GM18508 (cell line): Measurements from ENCODE around the gene TOR1AIP2.

Experiments
- ATAC-seq: cut with Tn5 transposase; IDR thresholded peaks from one replicate; pipeline ENCODE4 v1.9.1; 2021; ENCODE audit warnings: moderate number of reproducible peaks; ENCODE audit not compliant: insufficient read depth, unreplicated experiment

TOR1AIP2 gene

DNA sequence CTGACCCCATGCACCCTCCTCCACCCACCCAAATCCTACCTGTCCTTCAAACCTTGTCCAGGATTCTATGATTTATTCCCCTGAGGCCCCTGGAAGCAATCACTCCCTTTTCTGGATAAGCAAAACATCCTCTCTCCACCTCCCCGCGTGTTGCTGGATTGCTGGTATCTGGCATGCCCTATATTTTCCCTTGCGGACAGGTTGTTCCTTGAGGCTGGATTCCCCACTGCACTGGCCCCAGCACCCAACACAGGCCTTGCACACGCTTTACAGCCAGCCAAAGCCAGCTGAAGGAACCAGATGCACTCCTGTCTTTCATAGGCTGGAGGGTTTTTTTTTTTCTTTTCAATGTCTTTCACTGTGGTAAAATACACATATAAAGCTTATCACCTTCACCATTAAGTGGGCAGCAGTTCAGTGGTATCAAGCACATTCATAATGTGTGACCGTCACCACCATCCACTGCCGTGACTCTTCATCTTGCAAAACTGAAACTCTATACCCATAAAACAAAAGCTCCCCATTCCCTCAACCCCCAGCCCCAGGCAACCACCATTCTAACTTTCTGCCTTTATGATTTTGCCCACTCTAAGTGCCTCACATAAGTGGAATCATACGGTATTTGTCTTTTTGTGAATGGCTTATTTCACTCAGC, 50.9 kb downstream of the TOR1AIP2 start:
- no peak for ATAC-seq

DNA sequence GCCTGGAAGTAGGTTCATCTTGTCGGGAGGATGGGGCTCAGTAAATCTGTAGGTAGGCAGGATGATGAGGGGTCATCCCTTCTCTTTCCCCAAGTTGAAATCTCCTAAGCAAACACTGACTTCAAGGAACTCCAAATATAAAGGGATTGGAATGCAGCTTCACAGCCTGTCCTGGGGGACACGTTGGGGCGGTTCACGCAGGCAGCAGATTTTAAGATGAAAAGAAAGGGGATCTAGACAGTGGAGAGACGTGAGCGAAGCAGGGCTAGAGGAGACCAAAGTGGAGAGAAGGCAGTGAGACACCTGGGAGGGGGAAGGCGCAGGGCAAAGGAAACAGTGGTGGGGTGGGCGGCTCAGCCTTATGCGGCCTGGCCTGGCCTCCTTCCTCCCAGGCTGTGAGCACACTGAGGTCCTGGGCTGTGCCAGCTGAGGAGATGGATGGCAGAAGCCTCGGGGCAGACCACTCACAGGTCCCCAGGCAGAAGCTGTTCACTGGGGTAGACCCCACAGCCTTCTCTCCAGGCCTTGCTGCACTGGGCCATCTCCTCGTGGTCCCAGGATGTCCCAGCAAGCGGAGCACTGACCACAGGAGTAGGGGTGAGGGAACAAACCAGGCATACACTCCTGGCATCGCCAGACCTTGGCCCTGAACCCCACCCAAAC, 51.7 kb downstream of the TOR1AIP2 start:
- no peak for ATAC-seq

DNA sequence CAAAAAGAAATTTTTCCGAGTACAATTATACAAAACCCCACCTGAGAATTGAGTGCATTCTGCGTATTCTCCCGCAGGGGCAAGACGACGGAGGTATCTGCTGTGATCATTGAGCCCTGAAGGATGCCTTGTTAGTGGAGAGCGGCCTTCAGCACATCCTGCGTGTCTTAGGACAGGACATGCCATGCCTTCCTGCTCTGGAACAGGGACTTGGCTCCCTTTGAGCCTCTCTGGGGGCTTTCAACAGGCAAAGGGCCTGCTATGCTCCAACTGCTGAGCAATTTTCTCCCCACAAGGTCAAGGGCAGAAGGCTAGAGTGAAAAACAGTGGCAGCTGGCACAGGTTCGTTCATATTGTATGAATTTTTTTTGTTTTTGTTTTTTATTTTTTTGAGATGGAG, 52.4 kb downstream of the TOR1AIP2 start:
- ATAC-seq: no peak

DNA sequence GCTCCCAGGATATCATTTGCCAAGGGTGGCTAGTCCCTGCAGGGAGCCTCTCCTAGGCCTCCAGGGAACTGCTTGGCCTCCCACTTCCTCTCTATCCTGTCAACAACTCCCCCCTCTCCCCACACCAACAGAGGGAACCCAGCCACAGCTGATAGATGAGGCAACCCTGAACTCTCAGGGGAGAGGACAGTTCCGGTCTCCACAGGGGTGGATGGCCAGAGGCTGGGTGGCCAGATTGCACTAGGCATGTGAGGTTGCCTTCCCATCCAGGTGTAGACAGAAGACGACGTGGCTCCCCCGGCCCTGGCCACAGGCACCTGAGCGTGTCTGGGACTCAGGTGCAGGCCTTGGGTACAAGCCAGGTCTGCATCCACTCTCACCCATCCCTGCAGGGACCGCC, 53.3 kb downstream of the TOR1AIP2 start:
- no peak for ATAC-seq

DNA sequence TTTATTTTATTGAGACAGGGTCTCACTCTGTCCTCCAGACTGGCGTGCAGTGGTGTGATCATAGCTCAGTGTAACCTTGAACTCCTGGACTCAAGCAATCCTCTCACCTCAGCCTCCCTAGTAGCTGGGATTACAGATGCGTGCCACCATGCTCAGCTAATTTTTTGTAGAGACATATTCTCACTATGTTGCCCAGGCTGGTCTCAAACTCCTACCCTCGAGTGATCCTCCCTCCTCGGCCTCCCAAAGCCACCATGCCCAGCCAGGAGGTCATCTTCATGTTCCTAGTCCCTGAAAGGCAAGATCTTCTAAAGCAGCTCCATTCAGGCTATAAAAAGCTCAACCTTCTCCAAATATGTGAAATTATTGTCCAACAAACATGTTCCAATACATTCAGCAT, 53.9 kb downstream of the TOR1AIP2 start:
- ATAC-seq: no peak

DNA sequence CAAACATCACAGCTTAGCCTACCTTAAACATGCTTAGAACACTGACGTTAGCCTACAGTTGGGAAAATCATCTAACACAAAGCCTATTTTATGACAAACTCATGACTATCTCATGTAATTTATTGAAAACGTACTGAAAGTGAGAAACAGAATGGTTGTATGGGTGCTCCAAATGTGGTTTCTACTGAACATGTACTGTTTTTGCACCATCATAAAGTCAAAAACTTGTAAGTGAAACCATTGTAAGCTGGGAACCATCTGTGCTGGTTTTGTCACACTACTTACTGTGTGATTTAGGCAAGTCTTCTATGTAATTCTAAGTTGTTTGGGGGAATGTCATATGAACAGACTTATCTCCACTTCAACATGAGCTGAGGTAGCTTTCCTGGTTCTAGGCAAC, 55.5 kb downstream of the TOR1AIP2 start:
- ATAC-seq: no peak

DNA sequence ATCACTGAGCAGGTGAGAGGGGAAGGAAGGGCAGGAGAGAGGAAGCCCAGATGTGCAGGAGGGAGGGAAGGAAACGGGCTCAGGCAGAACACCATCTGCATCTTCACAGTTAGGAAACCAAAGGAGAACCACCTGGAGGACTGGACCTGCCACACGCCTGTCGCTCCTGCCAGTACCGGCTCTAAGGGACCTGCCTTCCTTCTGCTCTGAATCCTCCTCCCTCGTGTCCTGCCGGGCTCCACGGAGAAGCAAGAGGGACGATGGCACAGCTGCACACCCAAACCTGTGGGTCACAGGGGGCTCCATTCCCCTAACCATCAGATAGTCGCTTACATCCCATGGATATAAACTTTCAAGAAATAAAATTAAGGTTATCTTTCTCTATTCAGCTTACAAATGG, 56.1 kb downstream of the TOR1AIP2 start:
- no peak for ATAC-seq

DNA sequence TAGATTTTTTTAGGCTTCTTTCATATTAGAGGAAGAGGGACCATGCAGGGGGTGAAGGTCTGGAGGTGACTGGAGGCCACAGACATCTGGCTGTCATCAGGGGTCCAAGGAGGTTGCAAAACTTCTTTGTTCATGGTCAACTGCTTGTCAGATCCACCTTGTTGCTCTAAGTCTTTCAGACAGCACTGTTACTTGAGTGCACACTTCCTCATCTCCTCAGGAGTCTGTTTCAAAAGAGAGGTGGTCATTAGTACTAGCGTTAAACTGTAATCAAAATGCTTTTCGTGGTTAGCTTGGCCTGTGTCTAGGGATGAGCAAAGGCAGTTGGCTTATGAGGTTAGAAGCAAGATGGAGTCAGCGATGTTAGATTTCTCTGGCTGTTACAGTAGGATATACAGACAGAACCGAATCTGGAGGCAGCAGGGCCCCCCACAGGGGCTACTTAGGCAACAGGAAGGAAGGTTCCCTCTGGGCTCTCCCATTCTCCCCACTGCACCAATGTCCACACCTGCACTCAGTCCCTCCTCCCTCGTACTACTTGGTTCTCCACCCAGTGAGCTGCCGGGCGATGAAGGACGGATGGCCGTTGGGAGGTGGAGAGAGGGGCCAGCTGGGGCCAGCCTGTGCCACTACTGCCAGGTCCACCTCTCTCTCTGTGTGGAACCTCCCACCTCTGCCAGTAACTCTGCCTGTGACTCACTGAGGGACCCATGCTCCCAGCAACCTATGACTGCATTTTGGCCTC, 57.2 kb downstream of the TOR1AIP2 start:
- no peak for ATAC-seq

DNA sequence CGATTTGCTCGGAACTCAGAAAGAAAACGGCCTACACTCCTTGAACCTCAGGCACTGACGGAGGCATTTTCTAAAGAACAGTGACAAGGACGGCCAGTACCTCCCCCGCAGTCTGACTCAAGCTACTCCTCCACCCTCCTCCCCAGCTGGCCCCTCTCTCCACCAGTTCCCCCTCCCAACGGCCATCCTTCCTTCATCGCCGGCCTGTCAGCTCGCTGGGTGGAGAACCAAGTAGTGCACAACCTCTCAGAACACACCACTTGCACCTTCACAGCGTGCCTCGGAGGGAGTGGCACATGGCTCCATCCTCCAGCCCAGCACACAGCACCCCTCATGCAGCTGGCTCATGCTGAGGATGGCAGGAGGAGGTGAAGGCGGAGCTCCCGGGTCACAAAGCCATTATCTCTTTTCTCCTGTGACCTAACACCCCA, 58.8 kb downstream of the TOR1AIP2 start:
- no peak for ATAC-seq

DNA sequence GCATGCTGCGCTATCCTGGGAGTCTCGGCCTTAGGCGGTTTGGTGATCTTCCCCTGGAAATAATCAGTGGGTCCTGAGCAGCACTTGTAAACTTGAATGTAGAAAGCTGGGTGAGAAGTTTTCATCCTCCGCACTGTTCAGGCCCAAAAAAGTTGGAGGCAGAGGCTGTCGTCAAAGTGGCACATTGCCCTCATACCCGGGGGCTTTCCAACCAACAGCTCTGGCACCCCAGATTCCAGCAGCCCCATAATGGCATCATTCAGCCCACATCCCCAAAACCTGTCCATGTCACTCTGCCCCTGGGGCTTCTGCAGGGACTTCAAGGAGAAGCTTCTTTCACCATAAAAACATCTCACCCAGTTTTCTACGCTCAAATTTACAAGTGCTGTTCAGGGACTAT, 59.3 kb downstream of the TOR1AIP2 start:
- no peak for ATAC-seq

DNA sequence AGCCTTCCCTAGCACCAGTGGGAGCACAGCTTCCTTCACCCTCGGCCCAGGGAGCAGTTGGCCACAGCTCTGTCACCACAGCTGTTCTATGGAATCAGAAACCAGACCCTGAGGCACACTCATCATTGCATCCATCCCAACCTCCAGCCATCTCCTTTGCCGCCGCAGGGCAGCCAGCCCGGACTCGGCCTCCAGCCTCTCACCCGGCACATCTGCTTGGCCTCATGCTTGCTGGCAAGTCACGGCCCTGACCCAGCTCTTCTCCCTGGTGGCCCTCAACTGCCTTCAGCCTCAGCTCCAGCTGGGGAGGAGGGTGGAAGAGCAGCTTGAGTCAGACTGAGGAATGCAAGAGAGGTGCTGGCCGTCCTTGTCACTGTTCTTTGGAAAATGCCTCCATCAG, 59.8 kb downstream of the TOR1AIP2 start:
- no peak for ATAC-seq

DNA sequence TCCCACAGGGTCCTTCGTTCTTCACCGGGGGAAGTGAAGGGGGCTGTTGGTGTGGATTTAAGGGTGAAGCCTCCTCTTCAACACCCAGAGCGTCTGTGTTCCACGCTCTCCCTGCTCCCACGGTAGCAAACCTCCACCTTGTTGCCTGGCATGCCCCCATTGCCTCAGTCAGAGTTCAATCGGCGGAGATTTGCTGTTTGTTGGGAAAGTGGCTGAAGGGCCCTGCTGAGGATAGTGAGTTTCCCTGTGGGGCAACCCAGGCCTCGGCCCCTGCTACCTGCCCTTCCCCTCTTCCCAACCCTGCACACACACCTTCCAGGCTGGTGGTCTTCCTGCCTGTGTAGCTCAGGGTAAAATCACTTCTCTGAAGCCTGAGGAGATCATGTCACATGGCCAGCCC, 60.5 kb downstream of the TOR1AIP2 start:
- no peak for ATAC-seq

DNA sequence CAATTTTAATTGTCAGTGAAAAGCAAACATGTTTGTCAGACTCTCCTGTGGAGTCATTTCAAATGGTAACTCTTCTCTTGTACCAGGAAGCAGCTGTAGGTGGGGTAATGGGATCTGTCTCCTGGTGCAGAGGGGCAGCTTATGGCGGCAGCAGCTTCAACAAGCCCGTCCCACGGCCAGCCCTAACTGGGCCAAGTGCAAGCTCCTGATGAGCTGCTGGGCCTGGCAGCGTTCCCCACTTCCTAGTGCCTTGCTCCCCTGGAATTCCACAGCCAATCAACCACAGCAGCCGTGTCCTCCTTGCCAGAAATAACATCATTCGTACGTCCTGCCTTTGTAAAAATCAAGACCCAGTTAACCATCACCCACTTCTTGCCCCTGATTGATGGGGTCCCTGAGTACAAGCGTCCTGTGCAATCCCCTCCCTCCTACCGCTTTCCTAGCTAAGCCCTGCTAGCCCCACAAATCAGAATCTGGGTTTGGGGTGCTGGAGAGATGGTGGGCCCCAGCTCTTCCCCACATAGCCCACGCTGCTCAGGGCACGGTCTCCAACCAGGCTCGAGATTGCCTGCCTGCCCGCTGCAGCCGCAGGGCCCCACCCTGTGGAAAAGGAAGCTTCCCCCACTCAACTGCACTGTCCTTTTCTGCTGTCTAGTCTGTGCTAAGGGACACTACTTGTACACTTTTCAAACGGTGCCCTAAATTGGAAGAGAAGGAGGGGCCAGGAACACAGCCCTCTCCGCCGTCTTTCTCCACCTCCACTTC, 61.2 kb downstream of the TOR1AIP2 start:
- no peak for ATAC-seq

DNA sequence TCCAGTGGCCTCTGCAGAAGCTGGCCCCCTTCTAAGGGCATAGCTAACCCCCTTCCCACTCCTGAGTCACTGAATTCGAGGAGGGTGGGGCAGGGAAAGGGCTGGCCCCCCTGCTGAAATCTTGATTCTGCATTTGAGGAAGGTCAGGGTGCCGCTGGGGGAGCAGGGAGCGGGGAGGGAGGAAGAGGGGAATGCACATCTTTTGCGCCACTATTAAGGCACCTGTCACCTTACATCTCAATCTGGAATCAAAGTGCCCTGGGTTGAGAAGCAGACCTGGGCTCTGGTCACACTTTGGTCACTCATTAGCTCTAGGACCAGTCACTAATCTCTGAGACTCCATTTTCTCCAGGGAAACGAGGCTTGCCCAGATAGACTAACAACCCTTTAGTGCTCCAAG, 62.0 kb downstream of the TOR1AIP2 start:
- no peak for ATAC-seq

DNA sequence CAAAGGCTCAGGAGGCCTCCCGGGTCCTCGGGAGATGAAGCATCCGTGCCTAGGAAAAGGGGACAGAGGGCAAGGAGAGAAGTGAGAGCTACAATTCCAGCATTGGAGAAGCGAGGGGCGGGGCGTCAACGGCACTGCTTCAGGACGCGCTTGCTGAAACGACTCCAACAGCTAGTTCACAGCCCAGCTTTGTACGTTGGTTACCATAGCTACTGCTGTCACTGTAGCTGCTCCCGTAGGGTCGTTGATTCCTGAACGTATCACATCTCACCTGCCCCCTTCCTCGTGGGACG, 63.1 kb downstream of the TOR1AIP2 start:
- ATAC-seq: no peak

DNA sequence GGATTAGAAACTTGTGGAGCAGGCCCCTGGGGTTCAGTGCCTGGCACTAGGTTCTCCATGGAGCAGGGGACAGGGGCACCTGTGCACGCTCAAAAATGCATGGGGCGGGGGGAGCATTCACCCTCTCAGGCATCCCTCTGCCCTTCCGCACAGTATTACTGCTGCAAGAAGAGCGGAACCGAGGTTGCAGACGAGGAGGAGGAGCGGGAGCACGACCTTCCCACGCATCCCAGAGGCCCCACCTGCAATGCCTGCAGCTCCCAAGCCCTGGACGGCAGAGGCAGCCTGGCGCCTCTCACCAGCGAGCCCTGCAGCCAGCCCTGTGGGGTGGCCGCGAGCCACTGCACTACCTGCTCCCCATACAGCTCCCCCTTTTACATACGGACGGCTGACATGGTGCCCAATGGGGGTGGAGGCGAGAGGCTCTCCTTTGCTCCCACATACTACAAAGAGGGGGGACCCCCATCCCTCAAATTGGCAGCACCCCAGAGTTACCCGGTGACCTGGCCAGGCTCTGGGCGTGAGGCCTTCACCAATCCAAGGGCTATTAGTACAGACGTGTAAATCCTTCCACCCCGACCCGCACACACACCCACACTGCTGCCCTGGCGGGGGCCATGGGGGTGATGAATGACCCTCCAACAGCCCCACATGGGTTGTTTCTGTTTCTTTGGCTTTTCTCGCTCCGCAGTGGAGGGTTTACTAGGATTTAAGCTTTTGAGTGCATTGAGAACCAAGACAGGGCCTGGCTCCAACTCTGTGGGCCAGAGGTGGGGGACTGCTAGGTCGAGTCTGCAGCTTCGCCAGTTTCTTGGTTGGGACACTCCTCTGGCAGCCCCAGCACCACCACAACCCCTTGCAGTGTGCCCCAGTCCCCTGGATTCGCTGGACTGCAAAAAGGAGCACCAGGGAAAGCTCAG, 63.7 kb downstream of the TOR1AIP2 start:
- no peak for ATAC-seq

DNA sequence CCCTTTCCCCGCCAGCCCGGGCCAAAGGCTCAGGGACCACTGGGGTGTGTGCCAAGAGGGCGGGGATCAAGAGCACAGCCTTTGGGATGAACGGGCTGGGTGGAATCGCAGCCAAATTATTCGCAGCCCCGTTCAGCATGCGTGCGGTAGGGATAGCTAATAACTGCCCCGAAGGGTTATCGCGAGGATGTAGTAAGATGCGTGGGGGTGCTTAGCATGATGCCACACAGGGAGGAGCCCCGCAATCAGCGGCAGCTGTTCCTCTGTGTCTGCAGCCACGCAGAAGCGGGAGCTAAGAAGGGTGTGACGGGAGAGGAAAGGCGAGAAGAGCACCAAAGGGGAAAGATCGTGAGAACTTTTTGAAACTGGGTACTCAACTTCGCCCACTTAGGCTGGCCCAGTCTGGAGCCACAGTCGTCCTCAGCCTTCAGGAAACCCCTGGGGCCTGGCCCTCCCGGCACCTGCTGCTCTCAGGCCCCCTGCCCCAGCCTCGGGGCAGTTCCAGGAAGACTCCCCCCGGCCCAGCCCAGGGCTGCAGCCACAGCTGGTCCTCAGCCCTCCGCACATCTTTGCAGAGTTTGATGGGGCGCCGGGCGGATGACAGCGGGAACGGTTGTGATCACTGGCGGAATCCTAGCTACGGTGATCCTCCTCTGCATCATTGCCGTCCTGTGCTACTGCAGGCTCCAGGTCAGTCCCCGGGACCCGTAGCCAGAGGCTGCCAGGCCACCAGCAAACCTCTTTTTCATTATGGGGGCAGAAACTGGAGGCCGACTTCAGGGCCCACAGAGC, 64.9 kb downstream of the TOR1AIP2 start:
- no peak for ATAC-seq

DNA sequence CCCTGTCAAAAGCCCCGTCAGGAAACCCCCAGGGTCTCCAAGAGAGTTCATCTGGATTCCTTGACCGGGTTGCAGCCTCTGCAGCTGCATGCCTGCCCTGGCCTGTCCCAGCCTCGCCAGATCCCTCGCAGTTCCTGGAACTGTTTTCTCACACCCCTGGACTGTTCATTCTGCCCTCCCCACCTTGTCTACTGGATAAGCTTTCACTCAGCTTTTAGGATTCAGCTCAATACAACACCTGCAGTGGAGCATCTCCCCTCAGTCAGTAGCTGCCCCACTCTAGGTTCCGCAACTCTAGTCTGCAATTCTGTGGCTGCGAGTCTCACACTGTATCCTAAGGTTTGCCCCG, 67.3 kb downstream of the TOR1AIP2 start:
- ATAC-seq: no peak
